HG03097 (cell line): Measurements from ENCODE around the gene NAPB.
"Not testable (repeated sequence)": the region's sequence is repeated elsewhere in the genome, so short reads cannot be mapped to it uniquely, and the experiment has no call there.

Source experiments
- ATAC-seq: cut with Tn5 transposase; IDR thresholded peaks from one replicate; pipeline ENCODE4 v1.9.1; 2021; ENCODE audit not compliant: unreplicated experiment, low FRiP score

Gene NAPB

DNA sequence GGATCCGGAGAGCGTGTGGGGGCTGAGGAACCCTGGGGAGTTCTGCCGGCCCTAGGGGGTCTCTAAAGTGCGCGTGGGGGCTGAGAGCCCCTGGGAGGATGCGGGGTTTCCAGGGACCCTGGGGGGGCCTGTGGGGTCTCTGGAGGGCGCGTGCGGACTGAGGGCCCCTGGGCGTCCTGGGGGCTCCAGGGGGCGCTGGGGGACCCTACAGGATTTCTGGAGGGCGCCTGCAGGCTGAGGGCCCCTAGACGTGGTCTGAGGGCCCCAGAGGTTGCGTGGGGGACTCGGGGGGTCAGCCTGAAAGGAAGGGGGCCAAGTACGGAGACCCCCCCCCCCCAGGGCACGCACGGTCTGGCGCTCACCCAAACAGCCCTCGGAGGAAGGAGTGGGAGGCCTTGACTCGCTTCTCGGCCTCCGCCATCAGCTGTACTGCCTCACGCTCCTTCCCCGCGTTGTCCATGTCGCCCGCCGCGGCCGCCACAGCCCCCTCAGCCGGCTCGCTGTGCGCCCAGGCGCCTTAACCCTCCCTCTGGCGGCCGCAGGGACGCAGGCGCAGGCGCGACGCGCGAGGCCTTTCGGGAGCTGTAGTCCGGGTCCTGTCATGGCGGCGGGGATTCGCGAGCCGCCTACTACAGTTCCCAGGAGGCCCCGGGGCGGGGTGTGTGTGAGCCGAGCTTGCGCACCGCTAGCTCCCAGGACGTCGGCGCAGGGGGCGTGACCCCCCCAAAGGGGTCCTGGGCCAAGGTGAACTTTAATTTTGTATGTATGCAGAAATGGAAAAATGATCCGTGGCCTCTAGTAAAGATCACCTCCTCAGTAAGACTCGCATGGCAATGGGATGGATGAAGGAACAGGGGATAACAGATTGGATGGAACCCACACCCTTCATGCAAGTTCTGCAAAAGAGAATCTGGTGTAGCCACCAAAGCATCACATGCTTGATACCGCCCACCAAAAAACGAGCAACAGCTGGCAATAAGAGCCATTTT lies at the start of gene NAPB:
NAPB (minus strand) TSS at position 546 of the 989 bp plus-strand sequence; CDS start at position 460, 86 bp downstream.
- peak; percentile 97 for ATAC-seq

DNA sequence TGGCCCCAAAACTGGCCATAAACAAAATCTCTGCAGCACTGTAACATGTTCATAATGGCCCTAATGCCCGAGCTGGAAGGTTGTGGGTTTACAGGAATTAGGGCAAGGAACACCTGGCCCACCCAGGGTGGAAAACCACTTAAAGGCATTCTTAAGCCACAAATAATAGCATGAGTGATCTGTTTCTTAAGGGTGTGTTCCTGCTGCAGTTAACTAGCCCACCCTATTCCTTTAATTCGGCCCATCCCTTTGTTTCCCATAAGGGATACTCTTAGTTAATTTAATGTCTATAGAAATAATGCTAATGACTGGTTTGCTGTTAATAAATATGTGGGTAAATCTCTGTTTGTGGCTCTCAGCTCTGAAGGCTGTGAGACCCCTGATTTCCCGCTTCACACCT lies 45.7 kb upstream of the NAPB start:
- ATAC-seq, result not testable (repeated sequence)

DNA sequence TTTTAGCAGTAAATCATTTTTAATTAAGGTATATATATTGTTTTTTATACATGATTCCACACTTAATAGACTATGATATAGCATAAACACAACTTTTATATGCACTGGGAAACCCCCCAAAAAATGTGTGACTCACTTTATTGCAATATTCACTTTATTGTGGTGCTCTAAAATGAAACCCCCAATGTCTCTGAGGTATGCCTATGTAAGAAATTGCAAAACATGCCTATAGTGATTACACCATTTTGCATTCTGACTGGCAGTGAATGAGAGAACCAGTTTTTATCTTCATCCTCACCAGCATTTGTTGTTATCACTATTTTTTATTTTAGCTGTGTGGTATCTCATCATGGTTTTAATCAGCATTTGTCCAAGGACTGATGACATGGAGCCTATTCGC lies 39.9 kb upstream of the NAPB start:
- no peak for ATAC-seq

DNA sequence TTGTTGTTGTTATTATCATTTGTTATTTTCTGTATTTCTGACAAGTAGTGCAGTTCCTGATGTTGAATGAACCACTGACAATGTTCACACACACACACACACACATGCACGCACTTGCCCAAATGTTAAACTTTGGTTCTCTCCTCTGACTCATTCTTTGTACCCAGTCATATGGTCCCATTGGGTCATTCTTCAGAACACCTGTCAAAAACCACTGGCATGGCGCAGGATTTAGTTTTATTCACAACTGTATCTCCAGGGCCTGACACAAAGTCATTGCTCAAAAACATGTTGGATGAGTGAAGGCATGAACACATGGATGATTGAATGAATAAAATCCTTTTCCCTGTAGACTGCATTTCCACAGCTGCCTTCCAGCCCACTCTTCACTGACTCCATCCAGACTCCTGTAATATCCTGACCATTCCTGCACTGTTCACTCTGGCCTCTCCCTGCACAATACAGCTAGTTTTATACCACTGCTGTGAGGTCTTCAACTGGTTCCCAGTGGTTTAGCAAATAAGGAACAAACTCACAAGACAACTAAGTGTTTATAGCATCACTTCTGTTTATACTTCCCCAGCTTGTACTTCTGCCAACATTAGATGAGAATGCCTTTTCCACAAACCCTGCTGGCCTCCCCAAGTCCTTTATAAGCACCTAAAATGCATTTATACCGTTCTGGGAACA lies 38.3 kb upstream of the NAPB start:
- ATAC-seq, result no peak

DNA sequence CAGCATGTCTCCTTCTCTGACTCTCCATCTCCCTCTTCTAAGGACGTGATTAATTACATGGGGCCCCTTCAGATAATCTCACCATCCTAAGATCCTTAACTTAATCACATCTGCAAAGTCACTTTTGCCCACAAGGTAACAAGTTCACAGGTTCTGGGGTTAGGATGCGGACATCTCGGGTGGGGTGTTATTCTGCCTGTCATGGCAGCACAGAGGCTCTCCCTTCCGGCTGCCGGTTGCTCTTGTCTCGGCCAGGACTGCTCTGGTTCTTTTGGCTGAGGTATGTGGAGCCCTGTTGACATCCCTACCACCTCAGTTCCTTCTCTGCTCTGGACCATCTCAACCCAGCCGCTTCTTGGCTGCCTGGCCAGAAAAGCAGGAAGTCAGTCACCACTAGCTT lies 35.6 kb upstream of the NAPB start:
- ATAC-seq, result no peak

DNA sequence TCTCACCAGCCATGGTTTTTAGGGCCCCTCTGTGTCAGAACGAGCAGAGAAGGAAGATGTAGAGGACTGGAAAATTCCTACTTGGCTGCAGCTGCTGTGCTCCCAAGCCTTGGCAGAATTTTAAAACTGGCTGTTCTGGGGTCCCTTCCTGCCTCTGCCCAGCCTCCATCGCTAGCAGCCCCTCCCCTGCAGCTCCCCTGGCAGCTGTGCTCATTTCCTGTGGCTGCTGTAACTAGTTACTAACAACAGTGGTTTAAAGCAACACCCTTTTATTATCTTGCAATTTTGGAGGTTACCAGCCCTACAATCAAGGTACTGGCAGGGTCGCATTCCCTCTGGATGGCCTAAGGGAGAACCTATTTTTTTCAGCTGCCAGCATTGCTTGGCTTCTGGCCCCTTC lies 35.1 kb upstream of the NAPB start:
- ATAC-seq, result no peak

DNA sequence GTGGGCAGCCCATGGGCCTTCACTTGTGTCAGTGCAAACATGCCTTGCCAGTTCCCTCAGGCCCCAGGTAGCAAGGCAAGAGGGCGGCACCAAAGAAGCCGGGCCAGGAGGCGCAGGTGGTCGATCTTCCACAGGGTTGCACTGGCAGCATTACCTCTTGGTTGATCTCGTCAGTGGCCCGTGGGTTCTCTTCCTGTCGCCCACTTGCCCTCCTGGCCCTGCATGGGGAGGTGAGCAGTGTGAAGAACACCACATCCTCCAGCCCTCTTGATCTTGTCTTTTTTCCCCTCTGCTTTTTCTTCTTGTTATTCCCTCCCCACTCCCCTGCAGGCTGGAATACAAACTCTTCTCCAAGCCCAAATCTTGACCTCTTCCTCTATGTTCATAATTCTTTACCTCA lies 34.4 kb upstream of the NAPB start:
- ATAC-seq, result no peak

DNA sequence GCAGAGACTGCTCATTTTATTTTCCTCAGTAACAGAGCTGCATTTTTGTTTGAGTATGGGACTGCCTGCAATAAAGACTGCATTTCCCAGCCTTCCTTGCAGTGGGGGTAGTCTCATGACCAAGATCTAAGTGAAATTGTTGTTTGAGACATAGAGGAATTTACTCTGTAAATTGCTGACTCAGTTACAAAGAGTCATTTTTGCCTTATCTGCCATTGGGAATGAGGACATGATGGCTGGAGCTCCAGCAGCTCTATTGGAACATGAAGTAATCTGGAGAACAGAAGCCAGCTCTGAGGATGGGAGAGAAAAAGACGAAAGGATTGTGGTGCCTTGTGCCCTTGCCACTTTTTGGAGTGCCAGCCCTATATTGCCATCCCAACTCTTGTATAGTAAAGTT lies 33.5 kb upstream of the NAPB start:
- no peak for ATAC-seq

DNA sequence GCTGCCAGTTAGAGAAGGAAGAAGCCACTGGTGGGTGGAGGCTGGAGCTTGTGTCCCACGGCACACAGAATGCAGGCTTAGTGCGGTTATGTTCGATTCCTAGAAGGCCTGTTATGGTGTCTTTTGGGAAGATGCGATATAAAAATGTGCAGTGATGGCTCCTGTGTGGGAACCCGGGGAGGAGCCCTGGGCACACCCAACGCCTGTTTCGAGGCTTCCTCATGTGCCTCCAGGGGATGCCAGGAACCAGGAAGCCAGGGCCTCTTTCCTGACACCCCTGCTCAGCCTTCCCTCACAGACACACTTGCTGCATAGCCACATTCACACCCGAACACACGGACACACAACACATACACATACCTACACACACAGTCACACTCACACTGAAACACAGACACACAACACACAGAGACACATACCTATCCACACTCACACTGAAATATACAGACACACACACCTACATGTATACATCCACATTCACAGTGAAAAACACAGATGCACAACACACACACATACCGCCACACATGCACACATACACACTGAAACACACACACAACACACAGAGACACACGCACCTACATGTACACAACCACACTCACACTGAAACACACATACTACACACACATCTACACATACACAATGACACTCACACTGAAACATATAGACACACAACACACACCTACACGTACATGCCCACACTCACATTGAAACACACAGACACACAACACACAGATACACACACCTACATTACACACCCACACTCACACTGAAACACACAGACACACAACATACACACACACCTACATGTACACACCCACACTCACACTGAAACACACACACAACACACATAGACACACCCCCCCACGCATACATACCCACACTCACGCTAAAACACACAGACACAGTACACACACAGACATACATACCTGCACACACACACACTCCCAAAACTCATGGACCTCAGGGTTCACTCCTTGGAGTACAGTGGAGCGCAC lies 32.6 kb upstream of the NAPB start:
- ATAC-seq, result no peak

DNA sequence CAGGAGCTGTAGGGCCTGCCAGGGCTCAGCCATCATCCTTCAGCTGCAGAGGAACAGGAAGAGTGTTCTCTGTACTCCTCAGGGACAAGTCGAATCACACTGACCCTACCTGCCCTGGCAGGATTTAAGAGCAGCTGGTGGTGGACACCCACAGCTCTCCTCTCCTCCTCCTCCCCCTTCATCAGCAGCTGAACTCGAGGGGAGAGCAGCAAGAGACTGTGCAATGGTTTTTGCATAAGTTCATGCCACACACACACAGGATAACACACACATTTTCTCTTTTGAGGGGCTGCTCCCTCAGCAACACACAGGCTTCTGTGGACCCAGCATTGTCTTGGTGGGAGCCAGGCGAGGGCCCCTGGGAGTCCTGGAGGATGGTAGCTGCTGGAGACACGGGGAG lies 31.5 kb upstream of the NAPB start, which contains the start of gene CST11:
CST11 (minus strand) TSS at position 101 of the 400 bp plus-strand sequence; CDS start at position 36, 65 bp downstream.
- ATAC-seq, result no peak

DNA sequence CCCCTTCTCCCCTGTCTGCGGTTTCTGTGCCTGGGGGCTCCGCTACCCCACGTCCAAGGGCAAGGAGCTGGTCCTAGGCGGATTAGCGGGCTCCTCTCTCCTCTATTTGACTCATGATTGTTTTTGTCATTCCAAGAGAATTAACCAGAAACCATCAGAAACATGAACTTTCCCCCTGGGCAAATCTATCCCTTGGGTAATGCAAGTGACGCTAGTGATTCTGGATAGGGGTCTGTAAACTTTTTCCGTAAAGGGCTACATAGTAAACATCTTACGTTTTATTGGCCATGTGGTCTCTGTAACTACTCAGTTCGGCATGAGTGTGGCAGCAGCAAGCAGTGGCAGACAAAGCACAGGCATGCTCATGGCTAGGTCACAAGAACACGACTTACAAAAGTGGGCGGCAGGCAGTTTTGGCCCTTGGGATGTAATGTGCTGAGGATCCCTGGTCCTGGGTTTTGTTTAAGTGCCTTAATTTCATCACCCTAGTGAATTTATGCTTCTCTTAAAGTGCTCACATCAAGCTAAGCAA lies 30.7 kb upstream of the NAPB start:
- no peak for ATAC-seq

DNA sequence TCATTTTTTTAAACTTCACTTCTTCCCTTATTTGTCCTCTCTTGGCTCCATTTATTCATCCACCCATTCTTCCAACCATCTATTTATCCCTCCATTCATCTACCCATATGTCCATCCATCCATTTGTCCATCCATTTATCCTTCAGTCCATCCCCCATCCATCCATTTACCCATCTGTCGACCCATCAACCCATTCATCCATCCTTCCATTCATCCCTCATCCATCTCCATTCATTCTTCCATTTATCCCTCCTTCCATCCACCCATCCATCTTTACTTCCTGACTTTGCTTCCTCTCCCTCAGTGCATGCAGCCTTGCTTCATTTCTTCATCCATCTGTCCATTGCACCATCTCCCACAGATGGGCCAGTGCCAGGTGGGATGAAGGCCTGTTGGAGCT lies 29.6 kb upstream of the NAPB start:
- no peak for ATAC-seq

DNA sequence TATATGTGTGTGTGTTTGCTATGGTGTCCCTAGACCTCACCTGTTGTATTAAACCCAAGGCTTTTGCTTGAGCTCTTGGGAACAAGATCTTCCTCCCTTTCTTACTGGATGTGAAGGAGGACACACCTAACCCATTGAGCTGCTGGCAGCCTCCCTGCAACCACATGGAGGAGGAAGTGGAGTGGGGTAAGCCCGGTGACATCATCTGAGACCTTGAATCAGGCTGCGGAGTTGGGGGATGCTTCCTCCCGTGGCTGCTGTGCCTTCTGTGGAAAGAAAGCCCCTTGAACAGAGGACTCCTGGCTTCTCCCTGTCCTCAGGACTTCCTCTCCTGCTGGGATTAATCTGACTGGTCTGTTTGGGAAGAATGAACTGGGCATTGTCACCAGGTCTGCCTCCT lies 28.1 kb upstream of the NAPB start:
- ATAC-seq, result no peak

DNA sequence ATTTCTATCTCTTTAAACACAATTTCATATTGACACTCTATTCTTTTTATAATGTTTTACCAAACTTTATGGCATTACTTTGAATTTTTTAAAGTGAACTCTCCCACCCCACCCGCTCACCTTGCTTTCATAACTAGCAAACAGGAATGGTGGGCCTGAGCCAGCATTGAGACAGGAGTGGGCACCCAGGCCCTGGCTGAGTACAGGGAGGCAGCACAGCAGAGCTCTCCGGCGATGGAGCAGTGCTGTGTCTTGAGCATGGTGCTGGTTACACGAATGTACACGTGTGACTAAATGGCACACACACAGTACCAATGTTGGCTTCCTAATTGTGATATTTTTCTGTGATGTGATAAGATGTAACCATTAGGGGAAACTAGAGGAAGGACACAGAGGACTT lies 26.9 kb upstream of the NAPB start:
- no peak for ATAC-seq

DNA sequence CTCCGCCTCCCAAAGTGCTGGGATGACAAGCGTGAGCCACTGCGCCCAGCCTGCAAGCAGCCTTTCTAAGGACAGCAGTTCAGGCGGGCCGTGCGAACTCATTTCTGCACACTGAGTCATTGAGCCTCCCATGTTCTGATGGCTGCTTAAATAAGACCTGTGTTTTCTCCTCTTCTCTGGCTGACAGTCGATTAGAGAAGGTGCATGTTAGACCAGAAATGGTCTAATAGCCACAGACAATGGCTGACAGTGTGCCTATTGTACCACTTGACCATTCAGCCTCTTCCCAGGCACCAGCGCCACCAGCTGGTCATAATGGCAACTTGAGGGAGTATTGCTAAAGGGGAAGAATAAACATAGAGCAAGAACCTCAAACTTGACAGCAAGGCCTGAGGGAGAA lies 25.2 kb upstream of the NAPB start:
- ATAC-seq, result no peak

DNA sequence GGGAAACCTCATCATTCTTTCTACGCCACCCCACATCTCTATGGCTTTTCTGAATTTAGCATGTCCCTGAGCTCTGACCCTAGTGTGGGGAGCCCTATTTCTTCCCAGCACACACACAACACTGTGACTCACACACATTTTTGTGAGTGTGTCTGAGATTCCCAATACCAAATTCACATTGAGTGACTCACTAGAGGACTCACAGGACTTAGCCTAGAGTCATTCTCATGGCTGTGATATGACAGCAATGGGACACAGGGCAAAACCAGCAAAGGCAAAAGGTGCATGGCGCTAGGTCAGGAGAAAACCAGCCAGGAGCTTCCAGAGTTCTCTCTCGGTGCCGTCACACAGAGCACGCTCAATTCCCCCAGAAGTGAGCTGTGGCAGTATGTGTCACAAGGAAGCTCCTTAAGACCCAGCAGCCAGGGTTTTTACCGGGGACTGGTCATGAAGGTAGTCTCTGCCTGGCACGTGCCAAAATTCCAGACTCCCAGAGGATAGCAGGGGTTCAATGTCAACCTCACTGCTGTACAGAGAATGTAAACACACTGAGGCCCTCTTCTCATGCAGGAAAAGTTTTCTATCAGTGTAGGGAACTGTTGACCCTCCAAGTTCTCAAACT lies 24.4 kb upstream of the NAPB start:
- ATAC-seq, result no peak

DNA sequence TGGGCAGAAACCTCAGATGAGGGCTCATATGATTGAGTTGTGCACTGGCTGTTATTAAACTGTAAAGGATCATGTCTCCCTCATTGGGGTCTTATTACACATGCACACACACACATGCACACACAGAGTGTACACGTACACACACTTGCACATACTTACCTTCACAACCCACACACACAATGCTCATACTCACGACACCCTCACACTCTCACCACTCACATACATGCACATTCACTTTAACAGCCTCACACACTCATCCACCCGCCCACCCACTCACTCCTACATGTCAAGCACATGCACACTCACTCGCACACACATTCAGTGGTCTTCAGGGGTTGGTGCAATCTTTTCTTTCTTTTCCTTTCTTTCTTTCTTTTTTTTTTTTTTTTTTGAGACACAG lies 23.6 kb upstream of the NAPB start:
- no peak for ATAC-seq

DNA sequence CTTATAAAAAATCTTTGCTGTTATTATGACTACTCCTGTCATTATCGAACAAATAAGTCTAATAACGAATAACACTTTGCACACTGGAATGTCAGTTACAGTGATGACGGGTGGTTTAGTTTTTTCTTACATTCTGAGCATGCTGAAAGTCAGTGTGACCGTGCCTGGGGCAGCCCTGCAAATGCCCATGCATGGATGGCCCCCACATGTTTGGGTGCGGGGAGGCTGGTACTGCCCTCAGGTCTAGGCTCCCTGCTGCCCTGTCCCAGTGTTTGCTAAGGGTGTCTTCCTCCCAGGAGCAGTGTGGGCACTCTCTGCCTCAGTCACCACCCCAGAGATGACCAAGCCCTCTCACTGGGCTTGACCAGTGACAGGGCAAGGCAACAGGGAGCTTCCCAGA lies 21.1 kb upstream of the NAPB start:
- ATAC-seq, result no peak

DNA sequence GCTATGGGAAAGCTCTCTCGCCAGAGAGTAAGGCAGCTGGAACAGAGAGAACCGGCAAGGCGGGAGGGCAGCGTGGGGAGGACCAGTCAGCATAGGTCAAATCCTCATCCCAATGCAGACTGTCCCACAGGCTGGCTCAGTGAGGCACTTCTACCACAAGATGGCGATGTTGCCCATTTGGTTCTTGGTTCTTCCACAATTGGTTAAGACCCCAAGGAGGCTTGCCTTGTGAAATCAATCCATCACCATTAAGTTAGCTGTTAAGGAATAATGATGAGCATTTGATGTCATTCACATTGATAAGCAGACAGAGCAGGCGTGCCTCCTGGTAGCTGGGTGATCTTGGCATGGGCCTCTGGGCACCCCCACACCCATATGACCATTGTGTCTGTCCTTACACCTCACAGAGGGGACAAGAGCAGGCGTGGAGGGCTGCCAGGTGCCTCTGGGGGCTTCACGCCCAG lies 20.6 kb upstream of the NAPB start:
- peak; percentile 68 for ATAC-seq

DNA sequence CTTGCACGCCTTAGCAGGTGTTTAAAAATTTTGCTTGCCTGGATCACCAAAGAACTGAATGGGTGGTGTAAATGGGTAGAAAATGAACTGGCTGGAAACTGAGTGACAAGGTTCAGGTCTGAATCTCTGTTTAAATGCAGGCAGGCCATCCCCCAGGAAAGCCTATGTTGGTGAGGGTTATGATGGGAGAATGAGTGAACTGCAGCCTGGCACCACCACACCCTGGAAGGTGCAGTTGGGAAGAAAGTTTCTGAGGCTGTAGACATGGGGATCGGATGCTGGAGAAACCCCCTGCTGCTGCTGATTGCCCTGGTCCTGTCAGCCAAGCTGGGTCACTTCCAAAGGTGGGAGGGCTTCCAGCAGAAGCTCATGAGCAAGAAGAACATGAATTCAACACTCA lies 18.7 kb upstream of the NAPB start:
- no peak for ATAC-seq
